ENCODE data around the gene RSPH1.

DNA sequence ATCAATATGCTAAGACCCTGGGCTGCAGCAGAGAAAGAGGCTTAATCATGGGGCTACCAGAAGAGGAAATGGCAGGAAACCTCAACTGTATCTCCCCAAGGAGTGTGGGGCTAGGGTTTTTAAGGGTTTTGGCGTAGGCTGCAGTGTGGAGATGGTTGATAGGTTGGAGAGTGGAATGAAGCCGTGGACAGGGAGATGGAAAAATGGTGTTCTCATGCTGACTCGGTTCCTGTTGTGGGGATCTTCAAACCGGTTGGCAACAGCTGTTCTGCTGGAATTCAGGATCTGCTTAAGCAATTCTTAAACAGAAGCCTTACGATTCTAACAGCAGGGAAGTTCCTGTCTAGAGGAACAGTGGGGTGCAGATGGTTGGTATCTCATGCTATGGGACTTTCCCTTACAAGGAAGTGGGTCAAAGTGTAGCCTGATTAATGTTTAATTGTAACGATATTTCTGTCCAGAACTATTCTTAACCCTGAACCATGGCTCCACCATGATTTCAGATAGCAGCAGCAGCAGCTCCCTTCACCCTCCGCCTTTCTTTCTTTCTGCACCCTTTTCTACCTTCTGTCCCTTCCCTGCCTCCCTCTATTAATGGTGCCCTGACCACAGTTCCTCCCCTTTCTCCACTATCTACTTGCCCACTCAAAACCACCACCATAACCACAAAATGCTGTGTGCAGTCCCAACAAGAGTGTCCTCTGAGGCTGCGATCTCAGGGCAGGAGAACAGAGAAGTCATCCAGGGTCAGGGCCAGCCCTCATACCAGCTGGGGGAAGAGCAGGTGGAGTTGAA lies 30.8 kb downstream of the RSPH1 start:
- TF ChIP-seq, protein P1, sequence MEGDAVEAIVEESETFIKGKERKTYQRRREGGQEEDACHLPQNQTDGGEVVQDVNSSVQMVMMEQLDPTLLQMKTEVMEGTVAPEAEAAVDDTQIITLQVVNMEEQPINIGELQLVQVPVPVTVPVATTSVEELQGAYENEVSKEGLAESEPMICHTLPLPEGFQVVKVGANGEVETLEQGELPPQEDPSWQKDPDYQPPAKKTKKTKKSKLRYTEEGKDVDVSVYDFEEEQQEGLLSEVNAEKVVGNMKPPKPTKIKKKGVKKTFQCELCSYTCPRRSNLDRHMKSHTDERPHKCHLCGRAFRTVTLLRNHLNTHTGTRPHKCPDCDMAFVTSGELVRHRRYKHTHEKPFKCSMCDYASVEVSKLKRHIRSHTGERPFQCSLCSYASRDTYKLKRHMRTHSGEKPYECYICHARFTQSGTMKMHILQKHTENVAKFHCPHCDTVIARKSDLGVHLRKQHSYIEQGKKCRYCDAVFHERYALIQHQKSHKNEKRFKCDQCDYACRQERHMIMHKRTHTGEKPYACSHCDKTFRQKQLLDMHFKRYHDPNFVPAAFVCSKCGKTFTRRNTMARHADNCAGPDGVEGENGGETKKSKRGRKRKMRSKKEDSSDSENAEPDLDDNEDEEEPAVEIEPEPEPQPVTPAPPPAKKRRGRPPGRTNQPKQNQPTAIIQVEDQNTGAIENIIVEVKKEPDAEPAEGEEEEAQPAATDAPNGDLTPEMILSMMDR (IDR thresholded peaks at IDR 0.05; ENCODE audit: low read depth, low read length, poor library complexity, severe bottlenecking), result no peak
- TF ChIP-seq EZH2phosphoT487 (IDR thresholded peaks at IDR 0.05; ENCODE audit: borderline replicate concordance, low read length), result no peak
